NCI-H1694 (cell line): ENCODE measurements around the gene SNRPB.
A peak's percentile ranks its signal among the peaks of the same experiment; 100 is the strongest.
"Not testable (repeated sequence)": the region's sequence is repeated elsewhere in the genome, so short reads cannot be mapped to it uniquely, and the experiment has no call there.

Experiments used
- DNase-seq: peaks from one replicate; lab custom pipeline; 2025; lab: John Stamatoyannopoulos, UW

Gene SNRPB

DNA sequence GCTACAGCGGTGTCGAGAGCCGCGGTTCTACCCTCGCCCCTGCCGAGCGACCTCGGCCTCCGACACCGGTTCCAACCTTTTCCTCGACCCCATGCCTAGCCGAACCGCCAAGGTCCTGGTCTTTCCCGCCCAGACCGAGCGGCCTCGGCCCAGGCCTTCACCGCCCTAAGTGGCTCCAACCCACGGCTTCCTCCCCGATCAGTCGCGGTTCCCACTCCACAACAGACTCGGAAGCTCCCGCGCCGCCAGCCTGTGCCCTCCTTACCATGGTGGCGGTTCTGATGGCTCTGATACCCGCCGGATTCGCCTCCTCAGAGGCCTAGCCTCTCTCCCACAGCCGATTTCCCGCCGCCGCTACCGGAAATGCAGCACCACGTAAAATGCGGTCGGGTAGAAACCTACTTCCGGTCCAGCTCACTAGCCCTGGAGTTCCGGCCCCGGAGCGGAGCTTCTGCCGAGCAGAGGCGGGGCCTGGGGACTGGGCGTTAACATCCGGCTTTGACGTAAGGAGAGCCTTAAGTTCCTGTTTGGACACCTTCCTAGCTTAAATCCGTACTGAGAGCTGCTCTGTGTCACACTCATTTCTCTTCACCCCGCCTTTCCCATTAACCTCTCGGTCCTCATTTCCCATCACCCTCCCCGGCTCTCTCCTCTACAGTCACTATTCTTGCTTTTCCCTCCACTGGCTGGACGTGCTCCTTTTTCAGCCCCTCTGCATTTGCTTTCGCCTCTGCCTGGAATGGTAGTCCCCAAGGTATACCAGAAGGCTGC lies at the start of gene SNRPB:
SNRPB (minus strand) TSS at position 367 of the 771 bp plus-strand sequence; CDS start at position 268, 99 bp downstream.
- DNase-seq = peak; percentile 98

GRCh38 chr20:2519115-2519809 lies 48.7 kb upstream of the SNRPB start:
- DNase-seq = no peak

DNA sequence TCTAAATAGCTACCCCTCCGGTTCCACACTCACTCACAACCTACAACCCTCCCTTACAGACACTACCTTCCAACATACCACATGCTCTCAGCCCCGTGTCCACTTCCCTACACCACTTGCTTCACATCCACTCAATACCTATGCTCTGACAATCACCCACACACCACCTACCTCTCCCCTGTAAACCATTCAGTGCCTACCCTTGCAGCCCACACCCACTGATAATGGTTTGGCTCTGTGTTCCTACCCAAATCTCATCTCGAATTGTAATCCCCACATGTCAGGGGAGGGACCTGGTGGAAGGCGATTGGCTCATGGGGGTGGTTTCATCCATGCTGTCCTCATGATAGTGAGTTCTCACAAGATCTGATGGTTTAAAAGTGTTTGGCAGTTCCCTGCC lies 48.0 kb upstream of the SNRPB start:
- no peak for DNase-seq

DNA sequence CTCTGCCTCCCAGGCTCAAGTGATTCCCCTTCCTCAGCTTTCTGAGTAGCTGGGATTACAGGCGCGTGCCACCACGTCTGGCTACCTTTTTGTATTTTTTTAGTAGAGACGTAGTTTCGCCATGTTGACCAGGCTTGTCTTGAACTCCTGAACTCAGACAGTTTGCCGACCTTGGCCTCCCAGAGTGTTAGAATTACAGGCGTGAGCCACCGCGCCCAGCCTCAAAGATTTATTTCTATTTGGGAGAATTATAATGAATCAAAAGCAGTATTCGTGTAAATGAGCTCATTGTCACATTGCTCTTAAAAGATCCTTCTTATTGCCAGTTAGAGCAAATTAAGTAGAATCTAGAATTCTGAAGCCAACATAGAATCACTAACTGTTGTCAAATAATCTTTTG lies 47.5 kb upstream of the SNRPB start:
- DNase-seq = no peak

- no peak for DNase-seq
Observed at GRCh38 chr20:2516399-2516798, 45.8 kb upstream of the SNRPB start.

- DNase-seq = no peak
Observed at GRCh38 chr20:2515203-2515602, 44.6 kb upstream of the SNRPB start.

GRCh38 chr20:2509794-2510193 lies 39.2 kb upstream of the SNRPB start:
- DNase-seq = no peak

DNA sequence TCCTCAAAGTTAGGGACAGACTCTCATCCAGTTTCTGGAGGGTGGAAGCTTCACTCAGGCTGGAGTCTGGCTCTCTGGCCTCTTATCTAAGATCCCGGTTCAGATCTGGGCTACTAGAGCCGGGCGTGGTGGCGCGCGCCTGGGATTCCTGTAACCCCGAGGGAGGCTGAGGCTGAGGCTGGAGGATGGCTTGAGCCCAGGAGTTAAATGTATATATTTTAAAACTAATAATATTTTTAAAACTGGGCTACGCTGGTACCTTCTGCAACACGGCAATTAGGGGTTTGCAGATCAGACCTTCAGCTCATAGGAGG lies 38.8 kb upstream of the SNRPB start:
- DNase-seq = no peak

GRCh38 chr20:2508631-2509467 lies 38.3 kb upstream of the SNRPB start, which contains the start of gene ZNF343:
TSS of gene ZNF343 (minus strand) at chr20:2508915. CDS start at chr20:2493895, 15,020 bp downstream.
- DNase-seq = peak; percentile 54

GRCh38 chr20:2507875-2508630 lies 37.5 kb upstream of the SNRPB start:
- no peak for DNase-seq

DNA sequence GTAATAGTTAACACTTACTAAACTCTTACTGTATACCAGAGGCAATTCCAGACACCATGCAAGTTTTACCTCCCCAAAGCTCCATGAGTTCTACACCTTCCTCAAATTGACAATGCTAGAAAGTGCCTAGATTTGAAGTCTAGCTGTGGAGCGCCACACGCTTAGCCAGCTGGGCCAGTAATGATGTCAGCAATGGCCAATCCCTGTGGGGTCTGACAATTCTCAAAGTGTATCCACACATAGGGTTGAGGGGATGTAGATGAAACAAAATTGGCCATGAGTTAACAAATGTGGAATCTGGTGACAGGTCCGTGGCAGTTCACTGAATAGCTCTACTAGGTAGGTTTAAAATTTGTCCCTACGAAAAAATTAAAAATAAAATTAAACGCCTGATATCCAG lies 36.9 kb upstream of the SNRPB start:
- DNase-seq = no peak

GRCh38 chr20:2506426-2506825 lies 35.8 kb upstream of the SNRPB start:
- not testable (repeated sequence) for DNase-seq

GRCh38 chr20:2504803-2505202 lies 34.2 kb upstream of the SNRPB start:
- DNase-seq = not testable (repeated sequence)

DNA sequence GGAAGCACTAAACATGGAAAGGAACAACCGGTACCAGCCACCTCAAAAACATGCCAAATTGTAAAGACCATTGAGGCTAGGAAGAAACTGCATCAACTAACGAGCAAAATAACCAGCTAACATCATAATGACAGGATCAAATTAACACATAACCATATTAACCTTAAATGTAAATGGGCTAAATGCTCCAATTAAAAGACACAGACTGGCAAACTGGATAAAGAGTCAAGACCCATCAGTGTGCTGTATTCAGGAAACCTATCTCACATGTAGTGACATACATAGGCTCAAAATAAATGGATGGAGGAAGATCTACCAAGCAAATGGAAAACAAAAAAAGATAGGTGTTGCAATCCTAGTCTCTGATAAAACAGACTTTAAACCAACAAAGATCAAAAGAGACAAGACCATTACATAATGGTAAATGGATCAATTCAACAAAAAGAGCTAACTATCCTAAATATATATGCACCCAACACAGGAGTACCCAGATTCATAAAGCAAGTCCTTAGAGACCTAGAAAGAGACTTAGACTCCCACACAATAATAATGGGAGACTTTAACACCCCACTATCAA lies 32.3 kb upstream of the SNRPB start:
- not testable (repeated sequence) for DNase-seq

- no peak for DNase-seq
Observed at GRCh38 chr20:2485661-2486060, 15.1 kb upstream of the SNRPB start.

GRCh38 chr20:2485080-2485479 lies 14.5 kb upstream of the SNRPB start:
- no peak for DNase-seq

GRCh38 chr20:2483504-2483903 lies 12.9 kb upstream of the SNRPB start:
- no peak for DNase-seq

GRCh38 chr20:2480381-2480780 lies 9.8 kb upstream of the SNRPB start:
- no peak for DNase-seq

GRCh38 chr20:2476742-2477615 lies 6.4 kb upstream of the SNRPB start:
- no peak for DNase-seq
